ENCODE measurements around the gene BICC1. TPM values are rescaled to one million over a fixed set of nuclear protein-coding genes. Genes with fewer than 3 reads are reported as not detected.

Gene BICC1
- total and polyA plus RNA-seq, 2 experiments from 2014 or later = 6.4 to 13.2 TPM

- Histone ChIP-seq H3K4me3 (no peak overlapping the region), H3K27me3 (no peaks in the 10 kb centered on the region), H3K27ac (no peak overlapping the region), H3K9me3 (ENCODE audit: low read depth) (no peaks in the 10 kb centered on the region), H3K36me3 (no peaks in the 10 kb centered on the region), H3K4me1 (ENCODE audit: low read depth) (peaks cover 34% of the 10 kb centered on the region)
- no peak for TF ChIP-seq CTCF (IDR thresholded peaks at IDR 0.05; ENCODE audit: low read depth, low read length)
- no peak for DNase-seq (ENCODE audit: low read depth in 1 of 2, low spot score in 1 of 2)
Measured at GRCh38 chr10:58778966-58779365, 266.3 kb downstream of the BICC1 start.

GRCh38 chr10:58779594-58779993, 266.9 kb downstream of the BICC1 start:
- no peaks in the 10 kb centered on the region for H3K36me3 ChIP-seq
- TF ChIP-seq CTCF (IDR thresholded peaks at IDR 0.05; ENCODE audit: low read depth, low read length) = no peak
- no peaks in the 10 kb centered on the region for H3K9me3 ChIP-seq (ENCODE audit: low read depth)
- no peak overlapping the region for H3K27ac ChIP-seq
- H3K4me3 ChIP-seq = no peak overlapping the region
- H3K27me3 ChIP-seq = no peaks in the 10 kb centered on the region
- DNase-seq (ENCODE audit: low read depth in 1 of 2, low spot score in 1 of 2) = no peak
- peaks cover 34% of the 10 kb centered on the region for H3K4me1 ChIP-seq (ENCODE audit: low read depth)

- H3K36me3 ChIP-seq = no peaks in the 10 kb centered on the region
- H3K27ac ChIP-seq = no peak overlapping the region
- TF ChIP-seq CTCF (IDR thresholded peaks at IDR 0.05; ENCODE audit: low read depth, low read length) = no peak
- H3K9me3 ChIP-seq (ENCODE audit: low read depth) = no peaks in the 10 kb centered on the region
- no peaks in the 10 kb centered on the region for H3K27me3 ChIP-seq
- no peak overlapping the region for H3K4me3 ChIP-seq
- peak in 1 of 2 donors; percentile 62 for DNase-seq (ENCODE audit: low read depth in 1 of 2, low spot score in 1 of 2)
- H3K4me1 ChIP-seq (ENCODE audit: low read depth) = peaks cover 29% of the 10 kb centered on the region
Measured at GRCh38 chr10:58780476-58780875, 267.8 kb downstream of the BICC1 start.

- Histone ChIP-seq H3K9me3 (ENCODE audit: low read depth) (no peaks in the 10 kb centered on the region), H3K27me3 (no peaks in the 10 kb centered on the region), H3K36me3 (no peaks in the 10 kb centered on the region), H3K4me1 (ENCODE audit: low read depth) (peaks cover 17% of the 10 kb centered on the region), H3K4me3 (no peak overlapping the region), H3K27ac (peak overlapping the region; percentile 52)
- peak; percentile 46 for TF ChIP-seq CTCF (IDR thresholded peaks at IDR 0.05; ENCODE audit: low read depth, low read length)
- peak; percentile 52 to 63 for DNase-seq (ENCODE audit: low read depth in 1 of 2, low spot score in 1 of 2)
Measured at GRCh38 chr10:58781873-58782488, 269.3 kb downstream of the BICC1 start.

- TF ChIP-seq CTCF (IDR thresholded peaks at IDR 0.05; ENCODE audit: low read depth, low read length) = no peak
- H3K9me3 ChIP-seq (ENCODE audit: low read depth) = no peaks in the 10 kb centered on the region
- peak overlapping the region; percentile 52 for H3K27ac ChIP-seq
- H3K36me3 ChIP-seq = no peaks in the 10 kb centered on the region
- no peak overlapping the region for H3K4me3 ChIP-seq
- DNase-seq (ENCODE audit: low read depth in 1 of 2, low spot score in 1 of 2) = peak; percentile 49 to 88
- H3K4me1 ChIP-seq (ENCODE audit: low read depth) = peaks cover 17% of the 10 kb centered on the region
- H3K27me3 ChIP-seq = no peaks in the 10 kb centered on the region
Measured at GRCh38 chr10:58782876-58783851, 270.5 kb downstream of the BICC1 start.
